ENCODE measurements around the gene TM9SF4.
A peak's percentile ranks its signal among the peaks of the same experiment; 100 is the strongest.
"Not testable (repeated sequence)": the region's sequence is repeated elsewhere in the genome, so short reads cannot be mapped to it uniquely, and the experiment has no call there.

TM9SF4 gene

GRCh38 chr20:32091888-32092346, 17.6 kb upstream of the TM9SF4 start:
- DNase-seq (ENCODE audit: low spot score) = peak; percentile 72

GRCh38 chr20:32098786-32099185, 10.7 kb upstream of the TM9SF4 start:
- DNase-seq (ENCODE audit: low spot score) = no peak

GRCh38 chr20:32108814-32109391, 611 bp upstream of the TM9SF4 start:
- no peak for DNase-seq (ENCODE audit: low spot score)

GRCh38 chr20:32110173-32110704, 725 bp downstream of the TM9SF4 start:
- no peak for DNase-seq (ENCODE audit: low spot score)

GRCh38 chr20:32110727-32111126, 1.2 kb downstream of the TM9SF4 start:
- DNase-seq (ENCODE audit: low spot score) = no peak

- no peak for DNase-seq (ENCODE audit: low spot score)
These were observed 1.7 kb downstream of the TM9SF4 start for GRCh38 chr20:32111156-32111686.

- no peak for DNase-seq (ENCODE audit: low spot score)
These were observed 2.2 kb downstream of the TM9SF4 start for GRCh38 chr20:32111753-32112152.

GRCh38 chr20:32112841-32113240, 3.3 kb downstream of the TM9SF4 start:
- DNase-seq (ENCODE audit: low spot score) = no peak

GRCh38 chr20:32113591-32114260, 4.2 kb downstream of the TM9SF4 start:
- DNase-seq (ENCODE audit: low spot score) = no peak

GRCh38 chr20:32114305-32114960, 4.9 kb downstream of the TM9SF4 start:
- DNase-seq (ENCODE audit: low spot score) = no peak

- DNase-seq (ENCODE audit: low spot score) = no peak
These were observed 5.8 kb downstream of the TM9SF4 start for GRCh38 chr20:32115211-32115767.

- DNase-seq (ENCODE audit: low spot score) = no peak
These were observed 6.6 kb downstream of the TM9SF4 start for GRCh38 chr20:32116079-32116521.

- DNase-seq (ENCODE audit: low spot score) = not testable (repeated sequence)
These were observed 7.3 kb downstream of the TM9SF4 start for GRCh38 chr20:32116796-32117195.

- not testable (repeated sequence) for DNase-seq (ENCODE audit: low spot score)
These were observed 8.9 kb downstream of the TM9SF4 start for GRCh38 chr20:32118427-32118826.

GRCh38 chr20:32119734-32120133, 10.2 kb downstream of the TM9SF4 start:
- no peak for DNase-seq (ENCODE audit: low spot score)

- not testable (repeated sequence) for DNase-seq (ENCODE audit: low spot score)
These were observed 12.4 kb downstream of the TM9SF4 start for GRCh38 chr20:32121908-32122307.

- DNase-seq (ENCODE audit: low spot score) = no peak
These were observed 13.6 kb downstream of the TM9SF4 start for GRCh38 chr20:32123088-32123487.

- DNase-seq (ENCODE audit: low spot score) = no peak
These were observed 15.5 kb downstream of the TM9SF4 start for GRCh38 chr20:32124916-32125454.

- DNase-seq (ENCODE audit: low spot score) = no peak
These were observed 16.0 kb downstream of the TM9SF4 start for GRCh38 chr20:32125506-32125905.

GRCh38 chr20:32126919-32127318, 17.4 kb downstream of the TM9SF4 start:
- DNase-seq (ENCODE audit: low spot score) = no peak

- DNase-seq (ENCODE audit: low spot score) = no peak
These were observed 17.8 kb downstream of the TM9SF4 start for GRCh38 chr20:32127347-32127746.

GRCh38 chr20:32128167-32128566, 18.7 kb downstream of the TM9SF4 start:
- no peak for DNase-seq (ENCODE audit: low spot score)

All from COLO829 (cell line).